Heart left ventricle (tissue), 13 donors: ENCODE data around the gene KLHL36.

Experiments
- CTCF ChIP-seq, 12 donors: fragments of 200-600 bp; sonication (generic) in 4 of 12; IDR thresholded peaks; one replicate each; pipeline versions ENCODE4 v1.5.0 to v1.8.0; 2018 to 2022; ENCODE audit warnings: antibody characterized with exemption in 12 of 12, mild to moderate bottlenecking in 5 of 12
- POLR2A ChIP-seq, 2 donors: fragments of 450-650 bp; IDR thresholded peaks; one replicate each; pipeline ENCODE4 v1.6.1; 2017; ENCODE audit warnings: antibody characterized with exemption in 2 of 2, mild to moderate bottlenecking in 2 of 2, moderate library complexity in 2 of 2
- donor health status: ischemic (EF 13 %, LVEDD 7.1; RV severe dilation, severe dysfunction).
- donor health status: DM: no; HTN: yes; CAD: no.
- donor health status: DM: no; HTN: no; CAD: no.
- donor health status: ischemic (EF 25% LVEDD 6.9; RV normal size, moderate dysfunction).
- donor health status: ischemic (EF 25% LVEDD 5.7; RV mildly dilated, moderate dysfunction).
- donor health status: ischemic (EF 35%, LVEDD 5.7; RV mildly dilated, moderate dysfunction).
- donor health status: nonischemic (EF 11% LVEDD 7.7; RV severe dilation, severe dysfunction).
- donor health status: DM: yes; HTN: yes; CAD: no.
- donor health status: PGD.
- donor health status: ischemic (EF 29% LVEDD 5.4; RV normal size, mild dysfunction).
- donor health status: nonischemic (EF 23%, LVEDD 6.1; RV moderate dilation, normal function).

GRCh38 chr16:84652566-84652965 lies 4.3 kb downstream of the KLHL36 start:
- no peak for TF ChIP-seq CTCF (IDR thresholded peaks at IDR 0.05)
- no peak for TF ChIP-seq POLR2A (IDR thresholded peaks at IDR 0.05)
